Upper lobe of left lung (tissue), 6 donors: ENCODE data around the gene TTC29. TPM values are rescaled to one million over a fixed set of nuclear protein-coding genes. Genes with fewer than 3 reads are reported as not detected.

ENCODE experiments used
- ATAC-seq, 2 donors: fragments of 200-7000 bp; cut with Tn5 transposase; one replicate each; pipeline ENCODE4 v1.9.1; 2022; ENCODE audit warnings: mild to moderate bottlenecking in 2 of 2, moderate library complexity in 2 of 2; ENCODE audit not compliant: low FRiP score in 2 of 2
- DNase-seq, 2 donors: peaks; one replicate each; pipeline ENCODE4 v3.0.0-alpha.2; 2019 to 2020
- H3K27ac ChIP-seq, 4 donors: fragments of 200-600 bp; sonication (generic); one replicate each; pipeline ENCODE4 v1.5.1; 2016 to 2019
- H3K27me3 ChIP-seq, 4 donors: fragments of 200-600 bp; sonication (generic); one replicate each; pipeline ENCODE4 v1.5.1; 2017 to 2019
- H3K36me3 ChIP-seq, 4 donors: fragments of 200-600 bp; sonication (generic); one replicate each; pipeline ENCODE4 v1.5.1; 2016 to 2019
- H3K4me1 ChIP-seq, 4 donors: fragments of 200-600 bp; sonication (generic); one replicate each; pipeline ENCODE4 v1.5.1; 2018 to 2019
- H3K4me3 ChIP-seq, 4 donors: fragments of 200-600 bp; sonication (generic); one replicate each; pipeline ENCODE4 v1.5.1; 2017 to 2019; ENCODE audit warnings: mild to moderate bottlenecking in 2 of 4, moderate library complexity in 1 of 4
- H3K9me3 ChIP-seq, 4 donors: fragments of 200-600 bp; sonication (generic); one replicate each; pipeline ENCODE4 v1.5.1; 2018 to 2019
- EP300 ChIP-seq, 4 donors: sonication (generic); formaldehyde crosslinking; IDR thresholded peaks; one replicate each; pipeline ENCODE4 v1.5.1; 2017; ENCODE audit warnings: antibody characterized with exemption in 4 of 4, control low read depth in 2 of 4
- POLR2A ChIP-seq, 4 donors: fragments of 450-650 bp; IDR thresholded peaks; one replicate each; pipeline ENCODE4 v1.5.1; 2016 to 2017; ENCODE audit warnings: antibody characterized with exemption in 4 of 4, mild to moderate bottlenecking in 2 of 4
- POLR2AphosphoS5 ChIP-seq, 2 donors: sonication (generic); formaldehyde crosslinking; IDR thresholded peaks; one replicate each; pipeline ENCODE4 v1.5.1; 2017; ENCODE audit warnings: antibody characterized with exemption in 2 of 2
- WGBS, 2 donors: methylation state at CpG; one replicate each; pipeline ENCODE4 v1.1.5; 2017 to 2018; 5-methylcytosine and 5-hydroxymethylcytosine counted together
- total RNA-seq, 6 donors: library from RNA; depleted of rRNA in 4 of 6; stranded (reverse); fragments of >200 nt in 4 of 6; gene quantifications; one replicate each; pipeline versions ENCODE4 v1.1.0 to v1.2.1, GENCODE V29; 2016 to 2021
- TF ChIP-seq, protein P1 (sequence below), 6 experiments: fragments of 450-650 bp in 4 of 6; fragments of 200-600 bp in 2 of 6; sonication (generic) in 2 of 6; IDR thresholded peaks; one replicate each; pipeline ENCODE4 v1.5.1; 2016 to 2019; ENCODE audit warnings: antibody characterized with exemption in 6 of 6
- donor health status: DM: no; HTN: no; CAD: no; lungs with moderate emphysema.
- donor health status: DM: no; HTN: yes; CAD: no; lungs with severe emphysema.

Gene TTC29
- total RNA-seq, 6 donors from 2014 or later: 0.11 to 12.8 (median 2.2) TPM

DNA sequence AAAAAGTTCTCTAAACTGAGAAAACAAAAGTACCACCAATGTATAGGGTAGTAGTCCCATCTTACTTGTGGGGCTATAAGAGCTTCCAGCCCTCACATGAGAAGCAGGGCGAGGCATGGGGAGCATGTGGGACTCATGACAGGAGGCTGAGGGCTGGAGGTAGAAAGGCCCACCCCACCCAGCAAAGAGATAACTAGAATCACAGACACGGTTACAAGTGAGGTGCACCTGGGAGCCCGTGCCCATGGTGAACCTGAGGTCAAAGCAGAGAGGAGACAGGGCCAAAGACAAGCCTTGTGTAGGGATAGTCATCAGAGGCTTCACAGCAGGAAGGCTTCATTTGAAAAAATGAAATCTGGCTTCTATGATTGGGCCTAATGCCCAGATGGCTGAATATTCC is 55.4 kb downstream of the TTC29 start:
- no peaks in the 10 kb centered on the region for H3K4me1 ChIP-seq
- no peaks in the 10 kb centered on the region for H3K36me3 ChIP-seq
- ATAC-seq: no peak
- no peak for DNase-seq
- no peak overlapping the region for H3K4me3 ChIP-seq
- no peaks in the 10 kb centered on the region for H3K9me3 ChIP-seq
- TF ChIP-seq, protein P1, sequence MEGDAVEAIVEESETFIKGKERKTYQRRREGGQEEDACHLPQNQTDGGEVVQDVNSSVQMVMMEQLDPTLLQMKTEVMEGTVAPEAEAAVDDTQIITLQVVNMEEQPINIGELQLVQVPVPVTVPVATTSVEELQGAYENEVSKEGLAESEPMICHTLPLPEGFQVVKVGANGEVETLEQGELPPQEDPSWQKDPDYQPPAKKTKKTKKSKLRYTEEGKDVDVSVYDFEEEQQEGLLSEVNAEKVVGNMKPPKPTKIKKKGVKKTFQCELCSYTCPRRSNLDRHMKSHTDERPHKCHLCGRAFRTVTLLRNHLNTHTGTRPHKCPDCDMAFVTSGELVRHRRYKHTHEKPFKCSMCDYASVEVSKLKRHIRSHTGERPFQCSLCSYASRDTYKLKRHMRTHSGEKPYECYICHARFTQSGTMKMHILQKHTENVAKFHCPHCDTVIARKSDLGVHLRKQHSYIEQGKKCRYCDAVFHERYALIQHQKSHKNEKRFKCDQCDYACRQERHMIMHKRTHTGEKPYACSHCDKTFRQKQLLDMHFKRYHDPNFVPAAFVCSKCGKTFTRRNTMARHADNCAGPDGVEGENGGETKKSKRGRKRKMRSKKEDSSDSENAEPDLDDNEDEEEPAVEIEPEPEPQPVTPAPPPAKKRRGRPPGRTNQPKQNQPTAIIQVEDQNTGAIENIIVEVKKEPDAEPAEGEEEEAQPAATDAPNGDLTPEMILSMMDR (IDR thresholded peaks at IDR 0.05): no peak
- TF ChIP-seq POLR2A (IDR thresholded peaks at IDR 0.05): no peak
- TF ChIP-seq EP300 (IDR thresholded peaks at IDR 0.05): no peak
- TF ChIP-seq POLR2AphosphoS5 (IDR thresholded peaks at IDR 0.05): no peak
- no peaks in the 10 kb centered on the region for H3K27me3 ChIP-seq
- WGBS, 2 donors: 80 to 84% methylated on average over 2 to 3 of the region's 3 CpGs
- H3K27ac ChIP-seq: no peak overlapping the region

DNA sequence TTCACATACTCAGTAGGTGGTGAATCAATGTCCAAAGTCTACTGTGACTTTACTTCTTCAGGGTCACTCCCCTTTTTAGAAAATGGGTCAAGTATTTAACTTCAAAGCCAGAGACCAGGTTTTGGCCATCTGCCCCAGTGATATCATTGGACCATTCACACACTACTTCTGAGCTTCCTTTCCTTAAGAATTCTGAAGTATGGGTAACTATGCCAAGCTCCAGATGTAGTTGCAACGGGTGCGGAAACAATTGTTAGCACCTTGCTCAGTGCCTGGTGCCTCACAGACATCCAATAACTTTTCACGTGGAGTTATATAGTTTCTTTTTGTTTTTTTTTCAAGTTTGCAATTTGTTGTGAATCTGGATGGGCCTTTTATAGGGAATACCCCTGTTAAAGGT is 62.6 kb downstream of the TTC29 start:
- peak in 1 of 2 donors; percentile 32 for ATAC-seq

DNA sequence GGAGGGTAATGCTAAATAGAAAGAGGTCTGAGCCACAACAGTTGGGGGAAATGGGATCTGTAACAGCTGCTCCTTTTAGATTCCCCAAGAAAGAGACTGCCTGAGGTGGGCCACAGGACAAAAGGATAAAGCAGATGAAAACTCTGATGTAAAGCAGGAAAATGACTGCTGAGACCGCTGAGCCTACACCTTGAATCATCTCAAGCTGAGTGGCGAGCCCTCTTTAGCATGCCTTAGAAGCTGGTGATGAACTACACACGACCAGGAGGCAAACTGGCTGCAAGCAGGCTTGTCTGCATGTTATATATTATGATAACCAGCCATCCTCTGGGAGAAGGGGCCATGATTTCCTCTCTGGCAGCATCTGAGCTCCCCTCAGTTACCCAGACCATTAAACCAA is 88.4 kb downstream of the TTC29 start:
- Histone ChIP-seq H3K27me3 (no peaks in the 10 kb centered on the region), H3K4me1 (no peaks in the 10 kb centered on the region), H3K36me3 (no peaks in the 10 kb centered on the region), H3K27ac (no peak overlapping the region), H3K4me3 (no peak overlapping the region), H3K9me3 (no peaks in the 10 kb centered on the region)
- DNase-seq (no peak), ATAC-seq (no peak)
- no peak for TF ChIP-seq EP300 (IDR thresholded peaks at IDR 0.05)
- TF ChIP-seq POLR2A (IDR thresholded peaks at IDR 0.05): no peak
- TF ChIP-seq POLR2AphosphoS5 (IDR thresholded peaks at IDR 0.05): no peak
- TF ChIP-seq, protein P1 (IDR thresholded peaks at IDR 0.05): no peak
- 52 to 71% methylated on average over 3 of the region's 3 CpGs for WGBS, 2 donors

More for the DNA sequence above, 62.6 kb downstream of the TTC29 start:
- no peaks in the 10 kb centered on the region for H3K4me1 ChIP-seq
- WGBS, 2 donors: 66 to 69% methylated on average over 3 of the region's 3 CpGs
- DNase-seq: peak in 1 of 2 donors; percentile 39
- H3K9me3 ChIP-seq: no peaks in the 10 kb centered on the region
- H3K27me3 ChIP-seq: no peaks in the 10 kb centered on the region
- TF ChIP-seq EP300 (IDR thresholded peaks at IDR 0.05) (no peak), POLR2A (IDR thresholded peaks at IDR 0.05) (no peak), POLR2AphosphoS5 (IDR thresholded peaks at IDR 0.05) (no peak)
- TF ChIP-seq, protein P1 (IDR thresholded peaks at IDR 0.05): no peak
- H3K36me3 ChIP-seq: no peaks in the 10 kb centered on the region
- no peak overlapping the region for H3K27ac ChIP-seq
- no peak overlapping the region for H3K4me3 ChIP-seq

DNA sequence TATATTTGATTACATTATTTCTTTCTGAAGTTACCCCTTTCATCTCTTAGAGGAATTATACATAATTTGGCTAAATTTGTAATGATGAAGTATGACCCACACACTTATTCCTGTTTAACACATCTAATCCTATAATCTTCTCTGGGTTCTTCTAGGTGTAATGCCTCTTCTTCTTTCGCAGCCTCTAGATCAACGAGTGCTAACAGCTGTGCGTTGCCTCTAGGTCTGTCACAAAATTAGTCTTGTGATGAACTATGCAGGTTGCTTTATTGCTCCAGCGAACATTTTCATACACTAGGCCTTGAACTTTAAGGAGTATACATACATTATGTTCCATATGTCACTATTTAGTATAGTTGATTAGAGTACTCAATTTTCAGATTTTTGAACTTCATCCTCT is 89.9 kb downstream of the TTC29 start:
- Histone ChIP-seq H3K27me3 (no peaks in the 10 kb centered on the region), H3K4me1 (no peaks in the 10 kb centered on the region), H3K36me3 (no peaks in the 10 kb centered on the region), H3K9me3 (no peaks in the 10 kb centered on the region), H3K27ac (no peak overlapping the region), H3K4me3 (no peak overlapping the region)
- 86 to 93% methylated on average over 4 of the region's 4 CpGs for whole genome bisulfite sequencing, 2 donors
- ATAC-seq: no peak
- DNase-seq: no peak
- no peak for TF ChIP-seq POLR2A (IDR thresholded peaks at IDR 0.05)
- TF ChIP-seq POLR2AphosphoS5 (IDR thresholded peaks at IDR 0.05): no peak
- TF ChIP-seq, protein P1 (IDR thresholded peaks at IDR 0.05): no peak
- TF ChIP-seq EP300 (IDR thresholded peaks at IDR 0.05): no peak

DNA sequence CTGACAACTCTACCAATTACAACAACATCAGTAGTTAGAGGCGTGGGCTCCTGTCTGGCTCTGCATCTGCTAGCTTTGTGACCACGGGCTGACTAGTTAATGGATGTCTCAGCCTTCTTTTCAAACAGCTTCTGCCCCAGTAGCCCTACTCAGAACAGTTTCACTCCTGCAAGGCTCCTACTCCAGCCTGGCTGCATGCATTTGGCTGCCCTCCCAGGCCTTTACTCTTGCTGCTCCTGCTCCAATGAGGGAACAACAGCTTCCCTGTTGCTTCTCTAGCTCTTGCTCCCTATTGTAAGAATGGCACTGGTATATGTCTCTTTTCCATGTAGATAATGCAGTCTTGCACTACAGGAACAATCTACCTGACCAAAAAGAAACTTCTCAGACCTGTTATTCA is 93.3 kb downstream of the TTC29 start:
- no peak overlapping the region for H3K4me3 ChIP-seq
- no peaks in the 10 kb centered on the region for H3K9me3 ChIP-seq
- H3K36me3 ChIP-seq: no peaks in the 10 kb centered on the region
- WGBS, 2 donors: 63 to 67% methylated on average over 2 of the region's 2 CpGs
- H3K27ac ChIP-seq: no peak overlapping the region
- TF ChIP-seq POLR2A (IDR thresholded peaks at IDR 0.05): no peak
- no peak for TF ChIP-seq POLR2AphosphoS5 (IDR thresholded peaks at IDR 0.05)
- TF ChIP-seq, protein P1 (IDR thresholded peaks at IDR 0.05): no peak
- TF ChIP-seq EP300 (IDR thresholded peaks at IDR 0.05): no peak
- H3K27me3 ChIP-seq: no peaks in the 10 kb centered on the region
- H3K4me1 ChIP-seq: no peaks in the 10 kb centered on the region
- no peak for DNase-seq
- no peak for ATAC-seq
